ENCODE measurements around the gene IBA57. TPM values are rescaled to one million over a fixed set of nuclear protein-coding genes. Genes with fewer than 3 reads are reported as not detected.
"Not testable (repeated sequence)": the region's sequence is repeated elsewhere in the genome, so short reads cannot be mapped to it uniquely, and the experiment has no call there.

IBA57 gene
- total RNA-seq, 4 donors from 2014 or later, result 4.0 to 15.0 (median 11.7) TPM

- no peaks in the 10 kb centered on the region for H3K27me3 ChIP-seq
- H3K9me3 ChIP-seq, result no peaks in the 10 kb centered on the region
- DNase-seq, result no peak
- H3K27ac ChIP-seq, result no peak overlapping the region
- H3K36me3 ChIP-seq, result peaks cover 7 to 10% of the 10 kb centered on the region in 2 donors
- WGBS, 2 donors, result 76% methylated on average over 7 to 8 of the region's 10 CpGs
- TF ChIP-seq, protein P1, sequence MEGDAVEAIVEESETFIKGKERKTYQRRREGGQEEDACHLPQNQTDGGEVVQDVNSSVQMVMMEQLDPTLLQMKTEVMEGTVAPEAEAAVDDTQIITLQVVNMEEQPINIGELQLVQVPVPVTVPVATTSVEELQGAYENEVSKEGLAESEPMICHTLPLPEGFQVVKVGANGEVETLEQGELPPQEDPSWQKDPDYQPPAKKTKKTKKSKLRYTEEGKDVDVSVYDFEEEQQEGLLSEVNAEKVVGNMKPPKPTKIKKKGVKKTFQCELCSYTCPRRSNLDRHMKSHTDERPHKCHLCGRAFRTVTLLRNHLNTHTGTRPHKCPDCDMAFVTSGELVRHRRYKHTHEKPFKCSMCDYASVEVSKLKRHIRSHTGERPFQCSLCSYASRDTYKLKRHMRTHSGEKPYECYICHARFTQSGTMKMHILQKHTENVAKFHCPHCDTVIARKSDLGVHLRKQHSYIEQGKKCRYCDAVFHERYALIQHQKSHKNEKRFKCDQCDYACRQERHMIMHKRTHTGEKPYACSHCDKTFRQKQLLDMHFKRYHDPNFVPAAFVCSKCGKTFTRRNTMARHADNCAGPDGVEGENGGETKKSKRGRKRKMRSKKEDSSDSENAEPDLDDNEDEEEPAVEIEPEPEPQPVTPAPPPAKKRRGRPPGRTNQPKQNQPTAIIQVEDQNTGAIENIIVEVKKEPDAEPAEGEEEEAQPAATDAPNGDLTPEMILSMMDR (IDR thresholded peaks at IDR 0.05), result no peak
- no peak for TF ChIP-seq POLR2A (IDR thresholded peaks at IDR 0.05)
- intact Hi-C loops (cut with DNase I), result no loop called here
- no peak overlapping the region for H3K4me3 ChIP-seq (replicated peaks in 1 of 3)
- peaks cover 4 to 7% of the 10 kb centered on the region in 2 donors for H3K4me1 ChIP-seq
These were observed 5.8 kb downstream of the IBA57 start for GRCh38 chr1:228171221-228171891.

- intact Hi-C loops (cut with DNase I), result no loop called here
- H3K9me3 ChIP-seq, result no peaks in the 10 kb centered on the region
- peaks cover 7 to 10% of the 10 kb centered on the region in 2 donors for H3K36me3 ChIP-seq
- no peaks in the 10 kb centered on the region for H3K4me1 ChIP-seq
- no peak for DNase-seq
- WGBS, 2 donors, result 90 to 92% methylated on average over 14 to 15 of the region's 21 CpGs
- H3K27ac ChIP-seq, result no peak overlapping the region
- H3K27me3 ChIP-seq, result no peaks in the 10 kb centered on the region
- no peak overlapping the region for H3K4me3 ChIP-seq (replicated peaks in 1 of 3)
- TF ChIP-seq, protein P1 (IDR thresholded peaks at IDR 0.05), result no peak
- no peak for TF ChIP-seq POLR2A (IDR thresholded peaks at IDR 0.05)
These were observed 7.3 kb downstream of the IBA57 start for GRCh38 chr1:228172591-228173527.

DNA sequence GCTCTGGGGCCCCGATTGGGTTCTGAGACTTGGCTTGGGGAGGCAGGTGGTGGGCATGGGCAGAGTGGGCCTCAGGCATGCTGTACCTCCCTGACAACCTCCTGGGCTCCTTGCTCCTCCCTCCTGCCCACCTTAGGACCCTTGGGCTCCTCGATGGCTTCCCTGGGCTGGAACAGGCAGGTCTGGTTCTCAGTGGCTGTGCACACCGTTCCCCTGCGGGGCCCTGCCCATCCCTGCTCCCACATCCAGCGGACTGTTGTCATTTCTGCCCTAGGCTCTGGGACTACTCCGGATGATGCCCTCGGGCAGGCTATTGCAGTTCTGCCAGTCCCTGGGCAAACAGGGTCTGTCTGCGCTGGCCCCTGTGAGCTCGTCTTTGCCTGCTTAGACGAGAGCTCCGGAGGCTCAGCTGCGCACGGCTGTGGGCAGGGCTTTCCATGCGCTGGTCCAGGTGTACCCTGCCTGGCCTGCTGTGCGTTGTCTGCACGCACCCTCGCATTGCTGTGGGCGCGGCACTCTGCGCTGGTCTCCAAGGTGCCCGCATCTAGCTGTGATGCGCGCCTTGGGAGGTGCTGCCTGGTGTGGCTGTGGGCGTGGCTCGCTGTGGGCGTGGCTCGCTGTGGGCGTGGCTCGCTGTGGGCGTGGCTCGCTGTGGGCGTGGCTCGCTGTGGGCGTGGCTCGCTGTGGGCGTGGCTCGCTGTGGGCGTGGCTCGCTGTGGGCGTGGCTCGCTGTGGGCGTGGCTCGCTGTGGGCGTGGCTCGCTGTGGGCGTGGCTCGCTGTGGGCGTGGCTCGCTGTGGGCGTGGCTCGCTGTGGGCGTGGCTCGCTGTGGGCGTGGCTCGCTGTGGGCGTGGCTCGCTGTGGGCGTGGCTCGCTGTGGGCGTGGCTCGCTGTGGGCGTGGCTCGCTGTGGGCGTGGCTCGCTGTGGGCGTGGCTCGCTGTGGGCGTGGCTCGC is 8.2 kb downstream of the IBA57 start:
- intact Hi-C loops (cut with DNase I); DNase-seq; H3K9me3 ChIP-seq; H3K27ac ChIP-seq; H3K4me1 ChIP-seq; H3K27me3 ChIP-seq; H3K4me3 ChIP-seq (replicated peaks in 1 of 3): not testable (repeated sequence)
- peaks cover 7 to 10% of the 10 kb centered on the region in 2 donors for H3K36me3 ChIP-seq
- 76 to 94% methylated on average over 3 to 19 of the region's 69 CpGs for WGBS, 2 donors

- H3K27ac ChIP-seq, result no peak overlapping the region
- intact Hi-C loops (cut with DNase I), result no loop called here
- no peak overlapping the region for H3K4me3 ChIP-seq (replicated peaks in 1 of 3)
- no peaks in the 10 kb centered on the region for H3K9me3 ChIP-seq
- H3K27me3 ChIP-seq, result no peaks in the 10 kb centered on the region
- no peak for TF ChIP-seq POLR2A (IDR thresholded peaks at IDR 0.05)
- TF ChIP-seq, protein P1 (IDR thresholded peaks at IDR 0.05), result no peak
- H3K36me3 ChIP-seq, result peaks cover 7 to 10% of the 10 kb centered on the region in 2 donors
- peaks cover 0 to 4% of the 10 kb centered on the region in 2 donors for H3K4me1 ChIP-seq
- DNase-seq, result no peak
- WGBS, 2 donors, result 94 to 98% methylated on average over 14 to 37 of the region's 52 CpGs
These were observed 9.1 kb downstream of the IBA57 start for GRCh38 chr1:228174482-228175315.
